Measurements from ENCODE around the gene PTH1R. TPM values are rescaled to one million over a fixed set of nuclear protein-coding genes. Genes with fewer than 3 reads are reported as not detected.

PTH1R gene
- total RNA-seq, 2 donors from 2014 or later: 5.6 to 8.9 TPM

DNA sequence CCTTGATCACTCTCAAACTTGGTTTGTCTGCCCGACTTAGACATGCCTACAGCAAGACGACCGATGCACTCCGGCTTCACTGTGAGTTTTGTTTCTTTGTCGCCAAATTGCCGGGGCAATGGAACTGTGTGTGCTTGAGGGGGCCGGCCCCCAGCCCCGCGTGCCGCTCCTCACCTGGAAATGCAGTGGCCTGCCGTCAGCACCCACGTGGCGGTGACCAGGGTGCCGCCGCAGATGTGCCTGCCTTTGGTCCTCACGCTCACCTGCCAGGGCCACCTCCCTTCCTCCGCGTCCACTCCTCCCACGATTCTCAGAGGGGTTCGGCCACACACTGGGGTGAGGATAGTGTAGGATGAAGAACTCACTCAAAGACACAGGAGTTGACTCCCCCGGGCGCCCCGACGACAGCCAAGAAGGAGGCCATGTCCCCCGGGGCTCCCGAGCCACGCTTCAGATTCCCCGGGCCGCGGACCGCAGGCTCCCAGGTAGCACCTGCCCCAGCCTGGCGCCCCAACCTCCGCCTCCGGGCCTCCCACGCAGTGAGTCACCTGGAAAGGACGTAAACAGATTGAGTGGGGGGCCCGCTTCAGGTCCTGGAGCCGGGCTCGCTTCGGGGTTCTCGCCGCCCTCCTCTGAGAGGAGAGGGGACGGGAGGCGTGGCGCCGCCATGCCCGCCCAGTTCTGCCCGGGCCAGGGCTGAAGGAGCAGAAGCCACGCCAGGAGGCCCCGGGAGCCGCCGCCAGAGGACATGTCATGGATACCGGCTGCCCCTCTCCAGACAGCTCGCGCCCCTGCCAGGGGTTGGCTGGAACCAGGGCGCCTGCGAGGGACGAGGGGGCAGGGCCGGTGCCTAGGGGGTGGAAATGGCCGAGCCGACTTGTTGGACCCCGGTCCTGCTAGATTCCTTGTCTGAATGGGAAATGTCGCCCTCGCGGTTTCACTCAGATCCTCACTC lies 43.9 kb upstream of the PTH1R start:
- no peak for DNase-seq (ENCODE audit: low spot score)
- no peak for ATAC-seq (ENCODE audit: insufficient number of reproducible peaks, low FRiP score, low read depth)
- no peaks in the 10 kb centered on the region for H3K36me3 ChIP-seq
- TF ChIP-seq, protein P1, sequence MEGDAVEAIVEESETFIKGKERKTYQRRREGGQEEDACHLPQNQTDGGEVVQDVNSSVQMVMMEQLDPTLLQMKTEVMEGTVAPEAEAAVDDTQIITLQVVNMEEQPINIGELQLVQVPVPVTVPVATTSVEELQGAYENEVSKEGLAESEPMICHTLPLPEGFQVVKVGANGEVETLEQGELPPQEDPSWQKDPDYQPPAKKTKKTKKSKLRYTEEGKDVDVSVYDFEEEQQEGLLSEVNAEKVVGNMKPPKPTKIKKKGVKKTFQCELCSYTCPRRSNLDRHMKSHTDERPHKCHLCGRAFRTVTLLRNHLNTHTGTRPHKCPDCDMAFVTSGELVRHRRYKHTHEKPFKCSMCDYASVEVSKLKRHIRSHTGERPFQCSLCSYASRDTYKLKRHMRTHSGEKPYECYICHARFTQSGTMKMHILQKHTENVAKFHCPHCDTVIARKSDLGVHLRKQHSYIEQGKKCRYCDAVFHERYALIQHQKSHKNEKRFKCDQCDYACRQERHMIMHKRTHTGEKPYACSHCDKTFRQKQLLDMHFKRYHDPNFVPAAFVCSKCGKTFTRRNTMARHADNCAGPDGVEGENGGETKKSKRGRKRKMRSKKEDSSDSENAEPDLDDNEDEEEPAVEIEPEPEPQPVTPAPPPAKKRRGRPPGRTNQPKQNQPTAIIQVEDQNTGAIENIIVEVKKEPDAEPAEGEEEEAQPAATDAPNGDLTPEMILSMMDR (IDR thresholded peaks at IDR 0.05): no peak
- H3K4me3 ChIP-seq: no peak overlapping the region
- no peaks in the 10 kb centered on the region for H3K4me1 ChIP-seq (ENCODE audit: control insufficient read depth in 1 of 2, low read depth in 2 of 2)
- no peaks in the 10 kb centered on the region for H3K27me3 ChIP-seq (replicated peaks; ENCODE audit: insufficient read depth)
- H3K27ac ChIP-seq: no peak overlapping the region
- H3K9me3 ChIP-seq: peaks cover 5% of the 10 kb centered on the region

DNA sequence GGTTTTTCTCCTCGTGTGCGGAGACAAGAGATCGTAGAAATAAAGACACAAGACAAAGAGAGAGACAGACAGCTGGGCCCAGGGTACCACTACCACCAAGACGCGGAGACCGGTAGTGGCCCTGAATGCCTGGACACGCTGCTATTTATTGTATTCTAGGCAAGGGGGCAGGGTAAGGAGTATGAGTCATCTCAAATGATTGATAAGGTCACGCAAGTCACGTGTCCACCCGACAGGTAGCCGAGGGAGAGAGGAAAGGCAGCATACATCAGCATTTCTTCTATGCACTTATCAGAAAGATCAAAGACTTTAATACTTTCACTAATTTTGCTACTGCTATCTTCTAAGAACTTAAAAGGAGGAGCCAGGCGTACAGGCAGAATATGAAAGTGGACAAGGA lies 42.5 kb upstream of the PTH1R start:
- H3K9me3 ChIP-seq: peaks cover 11% of the 10 kb centered on the region
- ATAC-seq (ENCODE audit: insufficient number of reproducible peaks, low FRiP score, low read depth) (no peak), DNase-seq (ENCODE audit: low spot score) (no peak)
- H3K4me1 ChIP-seq (ENCODE audit: control insufficient read depth in 1 of 2, low read depth in 2 of 2): no peaks in the 10 kb centered on the region
- TF ChIP-seq, protein P1 (IDR thresholded peaks at IDR 0.05): no peak
- no peaks in the 10 kb centered on the region for H3K27me3 ChIP-seq (replicated peaks; ENCODE audit: insufficient read depth)
- no peak overlapping the region for H3K4me3 ChIP-seq
- H3K36me3 ChIP-seq: no peaks in the 10 kb centered on the region
- no peak overlapping the region for H3K27ac ChIP-seq

DNA sequence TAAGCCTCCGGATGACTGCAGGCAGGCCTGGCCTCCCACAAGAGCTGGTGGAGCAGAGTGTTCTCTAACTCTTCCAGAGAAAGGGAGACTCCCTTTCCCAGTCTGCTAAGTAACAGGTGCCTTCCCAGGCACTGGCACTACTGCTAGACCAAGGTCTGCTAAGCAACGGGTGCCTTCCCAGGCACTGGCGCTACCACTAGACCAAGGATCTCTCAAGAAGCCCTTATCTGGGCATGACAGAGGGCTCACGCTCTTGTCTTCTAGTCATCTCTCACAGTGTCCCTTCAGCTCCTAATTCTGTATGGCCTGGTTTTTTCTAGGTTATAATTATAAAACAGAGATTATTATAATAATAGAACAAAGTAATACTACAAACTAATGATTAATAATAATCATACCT lies 42.0 kb upstream of the PTH1R start:
- H3K4me1 ChIP-seq (ENCODE audit: control insufficient read depth in 1 of 2, low read depth in 2 of 2): no peaks in the 10 kb centered on the region
- no peaks in the 10 kb centered on the region for H3K36me3 ChIP-seq
- no peak overlapping the region for H3K4me3 ChIP-seq
- no peaks in the 10 kb centered on the region for H3K27me3 ChIP-seq (replicated peaks; ENCODE audit: insufficient read depth)
- H3K27ac ChIP-seq: no peak overlapping the region
- DNase-seq (ENCODE audit: low spot score) (no peak), ATAC-seq (ENCODE audit: insufficient number of reproducible peaks, low FRiP score, low read depth) (no peak)
- TF ChIP-seq, protein P1 (IDR thresholded peaks at IDR 0.05): no peak
- peaks cover 13% of the 10 kb centered on the region for H3K9me3 ChIP-seq

DNA sequence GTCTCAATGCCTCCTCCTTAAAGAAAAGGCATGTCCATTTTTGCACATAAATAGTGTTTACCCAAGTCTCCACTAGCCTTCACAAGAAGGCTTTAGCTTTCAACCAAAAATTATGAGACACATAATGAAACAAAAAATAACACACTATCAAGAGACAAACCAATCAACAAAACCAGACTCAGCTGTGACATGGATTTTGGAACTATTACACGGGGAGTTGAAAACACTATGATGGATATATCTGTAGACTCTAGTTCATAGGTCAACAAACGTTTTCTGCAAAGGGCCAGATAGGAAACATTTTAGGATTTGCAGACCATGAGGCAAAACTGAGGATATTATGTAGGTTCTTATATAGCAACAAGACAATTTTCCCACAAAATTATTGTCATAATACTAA lies 39.2 kb upstream of the PTH1R start:
- Histone ChIP-seq H3K36me3 (no peaks in the 10 kb centered on the region), H3K27ac (no peak overlapping the region), H3K4me1 (ENCODE audit: control insufficient read depth in 1 of 2, low read depth in 2 of 2) (no peaks in the 10 kb centered on the region), H3K27me3 (replicated peaks; ENCODE audit: insufficient read depth) (no peaks in the 10 kb centered on the region), H3K9me3 (peaks cover 23% of the 10 kb centered on the region), H3K4me3 (no peak overlapping the region)
- TF ChIP-seq, protein P1 (IDR thresholded peaks at IDR 0.05): no peak
- ATAC-seq (ENCODE audit: insufficient number of reproducible peaks, low FRiP score, low read depth) (no peak), DNase-seq (ENCODE audit: low spot score) (no peak)

DNA sequence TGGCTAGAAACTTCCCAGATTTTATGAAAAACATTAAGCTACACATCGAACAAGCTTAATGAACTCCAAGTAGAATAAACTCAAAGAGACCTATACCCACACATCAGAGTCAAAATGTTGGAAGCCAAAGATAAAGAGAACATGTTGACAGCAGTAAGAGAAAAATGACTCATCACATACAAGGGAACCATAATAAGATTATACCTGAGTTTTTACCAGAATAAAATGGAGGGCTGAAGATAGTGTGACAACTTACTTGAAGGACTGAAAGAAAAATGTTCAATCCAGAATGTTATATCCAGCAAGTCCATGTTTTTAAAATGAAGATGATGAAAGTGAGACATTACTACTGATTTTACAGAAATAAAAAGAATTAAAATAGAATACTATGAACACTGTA lies 37.0 kb upstream of the PTH1R start:
- peaks cover 4 to 6% of the 10 kb centered on the region in 2 donors for H3K4me1 ChIP-seq (ENCODE audit: control insufficient read depth in 1 of 2, low read depth in 2 of 2)
- no peaks in the 10 kb centered on the region for H3K36me3 ChIP-seq
- H3K27me3 ChIP-seq (replicated peaks; ENCODE audit: insufficient read depth): no peaks in the 10 kb centered on the region
- H3K4me3 ChIP-seq: no peak overlapping the region
- no peak overlapping the region for H3K27ac ChIP-seq
- ATAC-seq (ENCODE audit: insufficient number of reproducible peaks, low FRiP score, low read depth) (no peak), DNase-seq (ENCODE audit: low spot score) (no peak)
- peaks cover 23% of the 10 kb centered on the region for H3K9me3 ChIP-seq
- TF ChIP-seq, protein P1 (IDR thresholded peaks at IDR 0.05): no peak

Measured in thoracic aorta (tissue), 2 donors.